Keratinocyte (primary cell): ENCODE data around the gene PRLHR. TPM values are rescaled to one million over a fixed set of nuclear protein-coding genes. Genes with fewer than 3 reads are reported as not detected.

ENCODE experiments used
- DNase-seq: peaks from one replicate; pipeline ENCODE4 v3.0.0-alpha.2; 2011; ENCODE audit warnings: low read depth, missing footprints, low spot score
- FAIRE-seq: peaks from 2 replicates; lab custom pipeline; 2011; peaks lifted over from hg19 to GRCh38; lab: Jason Lieb, UNC
- H2AFZ ChIP-seq: 2 replicates; pipeline ENCODE4 v1.6.0; 2012; ENCODE audit warnings: low read length, control low read depth, inconsistent platforms; ENCODE audit not compliant: control insufficient read depth
- H3K27ac ChIP-seq: 2 replicates; pipeline ENCODE4 v1.5.1; 2011; ENCODE audit warnings: low read length; ENCODE audit not compliant: control insufficient read depth, insufficient read depth
- H3K27me3 ChIP-seq: 3 replicates; pipeline ENCODE4 v1.6.0; 2011; ENCODE audit warnings: low read length; ENCODE audit not compliant: control insufficient read depth, insufficient read depth; ENCODE audit errors: extremely low read depth
- H3K36me3 ChIP-seq, 2 experiments: 2 replicates in 1 of 2; 3 replicates in 1 of 2; pipeline ENCODE4 v1.5.1; 2011; ENCODE audit warnings: low read length in 2 of 2, mild to moderate bottlenecking in 1 of 2; ENCODE audit not compliant: control insufficient read depth in 2 of 2, insufficient read depth in 2 of 2; ENCODE audit errors: extremely low read depth in 1 of 2
- H3K4me1 ChIP-seq: 3 replicates; pipeline ENCODE4 v1.5.1; 2011; ENCODE audit warnings: low read length; ENCODE audit not compliant: control insufficient read depth, insufficient read depth; ENCODE audit errors: extremely low read depth
- H3K4me2 ChIP-seq: 3 replicates; pipeline ENCODE4 v1.6.0; 2011; ENCODE audit warnings: low read depth, low read length; ENCODE audit not compliant: control insufficient read depth, insufficient read depth; ENCODE audit errors: extremely low read depth
- H3K4me3 ChIP-seq, 3 experiments: fragments of 200-600 bp in 1 of 3; sonication (generic) in 1 of 3; 2 replicates in 2 of 3; 3 replicates in 1 of 3; pipeline ENCODE4 v1.5.1; 2011 to 2016; ENCODE audit warnings: low read length in 3 of 3, mild to moderate bottlenecking in 3 of 3, control low read depth in 2 of 3, inconsistent platforms in 1 of 3, low read depth in 1 of 3, mixed read lengths in 1 of 3, mixed run types in 1 of 3, moderate library complexity in 1 of 3; ENCODE audit not compliant: control insufficient read depth in 2 of 3, insufficient read depth in 2 of 3; ENCODE audit errors: extremely low read depth in 1 of 3
- H3K79me2 ChIP-seq: 2 replicates; pipeline ENCODE4 v1.6.0; 2012; ENCODE audit warnings: low read length; ENCODE audit not compliant: control insufficient read depth, insufficient read depth
- H3K9ac ChIP-seq: 3 replicates; pipeline ENCODE4 v1.6.0; 2011; ENCODE audit warnings: low read length; ENCODE audit not compliant: control insufficient read depth, insufficient read depth; ENCODE audit errors: extremely low read depth
- H3K9me1 ChIP-seq: 3 replicates; pipeline ENCODE4 v1.6.0; 2011; ENCODE audit warnings: low read length; ENCODE audit not compliant: control insufficient read depth, insufficient read depth; ENCODE audit errors: extremely low read depth
- H3K9me3 ChIP-seq: 2 replicates; pipeline ENCODE4 v1.5.1; 2012; ENCODE audit warnings: low read depth, low read length; ENCODE audit not compliant: control insufficient read depth
- H4K20me1 ChIP-seq: 3 replicates; pipeline ENCODE4 v1.6.0; 2011; ENCODE audit warnings: low read length; ENCODE audit not compliant: control insufficient read depth, insufficient read depth; ENCODE audit errors: extremely low read depth
- EZH2 ChIP-seq: IDR thresholded peaks from one replicate; pipeline ENCODE4 v1.6.1; 2012; ENCODE audit warnings: inconsistent platforms, mild to moderate bottlenecking, low read length, moderate library complexity
- dilution Hi-C: fragments of 300-500 bp; cut with MboI; formaldehyde crosslinking; loops from one replicate; pipeline ENCODE4 v1.7.0; 2020; ENCODE audit warnings: low sequenced_read_pairs; ENCODE audit not compliant: extremely low pct_ligation_motif_present
- polyA plus RNA-seq, 5 experiments: library from polyadenylated mRNA; depleted of rRNA in 3 of 5; stranded (reverse) in 3 of 5; stranded (forward) in 1 of 5; unstranded in 1 of 5; fragments of >200 nt; gene quantifications; 1 replicate in 1 of 5; 2 replicates in 3 of 5; 3 replicates in 1 of 5; pipeline versions ENCODE4 v1.2.1 to v1.2.3, GENCODE V29; 2011 to 2012; ENCODE audit warnings: missing spikeins in 2 of 5, low read depth in 1 of 5, low replicate concordance in 1 of 5
- TF ChIP-seq, protein P1 (sequence below), 3 experiments: IDR thresholded peaks in 1 of 3; conservative IDR thresholded peaks in 1 of 3; optimal IDR thresholded peaks in 1 of 3; 2 replicates in 2 of 3; 3 replicates in 1 of 3; pipeline versions ENCODE3 to v1.5.1; 2011; ENCODE audit warnings: low read length in 3 of 3, mild to moderate bottlenecking in 3 of 3, moderate library complexity in 2 of 3, control low read depth in 1 of 3, inconsistent platforms in 1 of 3; ENCODE audit not compliant: insufficient read depth in 2 of 3; ENCODE audit errors: extremely low read depth in 1 of 3

PRLHR gene
- polyA plus RNA-seq, 1 donor (not counting 4 experiments of a cell fraction or from before 2014, with no cell fraction given) = not detected

DNA sequence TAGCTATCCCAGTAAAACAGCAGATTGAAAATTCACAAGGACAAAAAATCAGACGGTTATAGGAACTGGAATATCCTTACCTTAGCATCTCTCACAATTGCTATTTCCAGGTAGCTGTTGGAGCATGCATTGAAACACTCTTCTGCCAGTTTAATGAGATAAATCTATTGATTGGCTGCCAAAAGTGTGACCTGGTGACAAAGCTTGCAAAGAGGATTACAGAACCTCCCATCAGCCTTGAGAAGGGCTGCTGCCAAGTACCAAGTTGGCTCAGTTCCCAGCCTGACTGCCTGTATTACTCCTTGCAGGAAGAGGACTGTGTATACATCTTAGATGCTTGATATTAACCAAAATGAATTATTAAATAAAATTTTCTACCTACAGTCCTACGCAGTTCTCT is 5.1 kb downstream of the PRLHR start:
- H3K4me3 ChIP-seq = no peak overlapping the region
- no peaks in the 10 kb centered on the region for H4K20me1 ChIP-seq
- H3K27ac ChIP-seq = no peak overlapping the region
- H3K4me1 ChIP-seq = peaks cover 7% of the 10 kb centered on the region
- no peak overlapping the region for H3K9ac ChIP-seq
- H3K79me2 ChIP-seq = no peaks in the 10 kb centered on the region
- dilution Hi-C loops = loop anchor here (10.0 kb wide), 1 partner anchor 74 kb away; no protein-coding TSS in a partner anchor
- H3K9me1 ChIP-seq = no peaks in the 10 kb centered on the region
- no peak for DNase-seq
- peaks cover 5% of the 10 kb centered on the region for H3K9me3 ChIP-seq
- FAIRE-seq = peak; percentile 71
- TF ChIP-seq, protein P1, sequence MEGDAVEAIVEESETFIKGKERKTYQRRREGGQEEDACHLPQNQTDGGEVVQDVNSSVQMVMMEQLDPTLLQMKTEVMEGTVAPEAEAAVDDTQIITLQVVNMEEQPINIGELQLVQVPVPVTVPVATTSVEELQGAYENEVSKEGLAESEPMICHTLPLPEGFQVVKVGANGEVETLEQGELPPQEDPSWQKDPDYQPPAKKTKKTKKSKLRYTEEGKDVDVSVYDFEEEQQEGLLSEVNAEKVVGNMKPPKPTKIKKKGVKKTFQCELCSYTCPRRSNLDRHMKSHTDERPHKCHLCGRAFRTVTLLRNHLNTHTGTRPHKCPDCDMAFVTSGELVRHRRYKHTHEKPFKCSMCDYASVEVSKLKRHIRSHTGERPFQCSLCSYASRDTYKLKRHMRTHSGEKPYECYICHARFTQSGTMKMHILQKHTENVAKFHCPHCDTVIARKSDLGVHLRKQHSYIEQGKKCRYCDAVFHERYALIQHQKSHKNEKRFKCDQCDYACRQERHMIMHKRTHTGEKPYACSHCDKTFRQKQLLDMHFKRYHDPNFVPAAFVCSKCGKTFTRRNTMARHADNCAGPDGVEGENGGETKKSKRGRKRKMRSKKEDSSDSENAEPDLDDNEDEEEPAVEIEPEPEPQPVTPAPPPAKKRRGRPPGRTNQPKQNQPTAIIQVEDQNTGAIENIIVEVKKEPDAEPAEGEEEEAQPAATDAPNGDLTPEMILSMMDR (optimal IDR thresholded peaks at IDR 0.05 in 1 of 3, IDR thresholded peaks at IDR 0.05 in 1 of 3, conservative IDR thresholded peaks at IDR 0.05 in 1 of 3; ENCODE audit: extremely low read depth in 1 of 3, insufficient read depth in 2 of 3, low read length in 3 of 3) = no peak
- H3K27me3 ChIP-seq = peaks cover 49% of the 10 kb centered on the region
- H3K36me3 ChIP-seq = no peaks in the 10 kb centered on the region
- no peak overlapping the region for H3K4me2 ChIP-seq
- no peak overlapping the region for H2AFZ ChIP-seq

DNA sequence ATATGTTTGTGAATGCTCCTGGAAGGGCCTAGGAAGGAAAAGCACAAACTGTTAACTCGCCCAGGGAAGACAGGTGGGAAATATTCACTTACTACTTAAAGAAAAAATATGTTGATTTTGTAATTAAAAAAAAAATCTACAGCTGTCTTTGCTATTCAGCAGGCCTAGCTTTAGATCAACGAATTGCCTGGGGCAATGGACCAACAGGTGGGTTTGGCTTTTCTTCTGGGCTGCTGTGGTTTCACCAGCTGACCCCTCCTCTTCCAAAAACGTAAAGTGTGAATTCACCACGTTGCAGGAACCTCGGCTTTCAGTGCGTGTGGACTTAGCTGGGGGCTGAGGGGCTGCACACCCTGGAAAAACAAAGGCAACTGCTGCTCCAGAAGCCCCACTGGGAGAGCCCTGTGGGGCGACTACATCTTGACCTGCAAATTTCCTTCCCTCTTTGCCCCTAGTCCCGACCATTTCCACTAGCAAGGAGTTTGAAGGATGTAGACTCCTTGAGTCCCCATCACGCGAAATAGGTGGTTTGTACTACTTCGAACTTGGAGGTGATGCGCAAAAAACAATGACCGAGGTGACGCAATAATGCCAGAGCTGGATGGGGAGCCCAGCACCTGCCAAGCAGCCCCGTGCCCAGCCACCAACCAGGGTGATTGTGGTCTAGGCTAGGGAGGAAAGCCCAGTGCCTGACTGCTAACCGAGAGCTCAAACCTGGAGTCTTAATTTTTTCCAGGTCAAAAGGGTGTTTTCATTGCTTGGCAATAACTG is 7.4 kb downstream of the PRLHR start:
- FAIRE-seq (no peak), DNase-seq (no peak)
- Histone ChIP-seq H3K4me3 (no peak overlapping the region), H3K27ac (no peak overlapping the region), H3K27me3 (peaks cover 28% of the 10 kb centered on the region), H3K9ac (no peak overlapping the region), H4K20me1 (no peaks in the 10 kb centered on the region), H3K9me1 (no peaks in the 10 kb centered on the region), H3K4me1 (peaks cover 16% of the 10 kb centered on the region), H2AFZ (no peak overlapping the region), H3K36me3 (no peaks in the 10 kb centered on the region), H3K9me3 (no peaks in the 10 kb centered on the region), H3K4me2 (no peak overlapping the region), H3K79me2 (no peaks in the 10 kb centered on the region)
- TF ChIP-seq, protein P1 (optimal IDR thresholded peaks at IDR 0.05 in 1 of 3, IDR thresholded peaks at IDR 0.05 in 1 of 3, conservative IDR thresholded peaks at IDR 0.05 in 1 of 3; ENCODE audit: extremely low read depth in 1 of 3, insufficient read depth in 2 of 3, low read length in 3 of 3) = no peak
- no peak for TF ChIP-seq EZH2
- dilution Hi-C loops = no loop called here
